Epithelial cell of esophagus (primary cell): ENCODE results near the gene SELENOM.

ENCODE experiments used
- DNase-seq: peaks from one replicate; pipeline ENCODE4 v3.0.0; 2010; ENCODE audit warnings: low read depth
- H3K4me3 ChIP-seq: 2 replicates; pipeline ENCODE4 v1.5.1; 2011; ENCODE audit warnings: mild to moderate bottlenecking, low read length, control low read depth
- CTCF ChIP-seq: IDR thresholded peaks from 2 replicates; pipeline ENCODE4 v1.5.1; 2011; ENCODE audit warnings: low read depth, mild to moderate bottlenecking, low read length, control low read depth, inconsistent platforms; ENCODE audit not compliant: insufficient read depth; ENCODE audit errors: missing control alignments

SELENOM gene

GRCh38 chr22:31103111-31103510 lies 4.3 kb downstream of the SELENOM start:
- H3K4me3 ChIP-seq, result no peak overlapping the region
- DNase-seq, result no peak
- no peak for TF ChIP-seq CTCF

GRCh38 chr22:31102441-31103081 lies 4.8 kb downstream of the SELENOM start:
- DNase-seq, result peak; percentile 80
- no peak for TF ChIP-seq CTCF
- H3K4me3 ChIP-seq, result no peak overlapping the region

- H3K4me3 ChIP-seq, result no peak overlapping the region
- no peak for TF ChIP-seq CTCF
- DNase-seq, result no peak
Measured at GRCh38 chr22:31100762-31101525, 6.4 kb downstream of the SELENOM start.

GRCh38 chr22:31099841-31100761 lies 7.3 kb downstream of the SELENOM start:
- no peak overlapping the region for H3K4me3 ChIP-seq
- no peak for DNase-seq
- no peak for TF ChIP-seq CTCF

GRCh38 chr22:31099386-31099785 lies 8.0 kb downstream of the SELENOM start:
- TF ChIP-seq CTCF, result no peak
- no peak overlapping the region for H3K4me3 ChIP-seq
- no peak for DNase-seq

- no peak for DNase-seq
- TF ChIP-seq CTCF, result no peak
- H3K4me3 ChIP-seq, result no peak overlapping the region
Measured at GRCh38 chr22:31098632-31099110, 8.7 kb downstream of the SELENOM start.
